ENCODE measurements around the gene ZFAND6.
"Not testable (repeated sequence)": the region's sequence is repeated elsewhere in the genome, so short reads cannot be mapped to it uniquely, and the experiment has no call there.

ZFAND6 gene

DNA sequence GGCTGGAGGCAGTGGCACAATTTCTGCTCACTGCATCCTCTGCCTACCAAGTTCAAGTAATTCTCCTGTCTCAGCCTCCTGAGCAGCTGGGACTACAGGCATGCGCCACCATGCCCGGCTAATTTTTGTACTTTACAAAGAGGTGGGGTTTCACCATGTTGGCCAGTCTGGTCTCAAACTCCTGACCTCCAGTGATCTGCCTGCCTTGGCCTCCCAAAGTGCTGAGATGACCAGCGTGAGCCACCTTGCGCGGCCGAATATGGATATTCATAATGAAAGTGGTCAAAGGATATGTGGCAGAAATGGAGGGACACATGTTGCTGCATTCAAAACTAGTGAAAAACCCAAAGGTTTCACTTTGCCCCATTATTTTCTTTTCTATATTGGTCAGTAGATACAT lies 40.2 kb downstream of the ZFAND6 start:
- not testable (repeated sequence) for DNase-seq

DNA sequence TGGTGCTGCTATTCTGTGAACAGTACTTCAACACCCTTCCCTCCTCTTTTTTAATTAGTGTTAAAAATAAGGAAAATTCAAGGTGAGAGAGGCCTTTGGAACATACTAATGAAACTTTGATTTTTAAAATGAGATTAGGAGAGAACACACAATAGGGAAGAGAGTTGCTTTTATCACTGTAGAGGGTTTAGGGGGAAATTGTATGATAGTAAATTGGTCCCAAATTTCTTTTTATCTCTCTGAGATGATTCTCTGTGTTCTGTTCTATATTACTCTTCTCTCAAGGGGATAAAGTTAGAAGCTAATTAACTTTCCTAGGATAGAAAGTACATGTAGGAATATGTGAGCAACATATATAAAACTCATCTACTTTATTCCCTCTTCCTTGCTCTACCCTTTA lies 40.8 kb downstream of the ZFAND6 start:
- DNase-seq: no peak

DNA sequence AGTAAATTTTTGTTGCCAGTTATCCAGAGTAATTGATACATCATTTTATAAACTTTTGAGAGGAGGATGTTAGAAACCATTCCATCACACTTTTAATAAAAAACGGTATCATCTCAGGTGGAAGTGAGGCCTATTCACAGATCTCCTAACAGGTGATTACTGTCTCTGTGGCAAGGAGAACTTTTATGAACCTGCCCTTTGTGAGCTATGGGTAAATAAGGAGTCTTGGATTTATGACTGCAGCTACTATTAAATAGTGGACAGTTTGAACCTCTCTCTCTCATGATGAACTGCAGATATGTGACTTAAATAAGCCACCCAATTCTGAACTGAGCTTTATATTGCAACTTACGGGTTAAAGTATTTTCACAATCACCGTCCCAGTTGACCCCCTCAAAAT lies 45.7 kb downstream of the ZFAND6 start:
- DNase-seq: no peak

GRCh38 chr15:80105595-80105994 lies 46.1 kb downstream of the ZFAND6 start:
- DNase-seq: no peak

GRCh38 chr15:80106051-80106450 lies 46.6 kb downstream of the ZFAND6 start:
- no peak for DNase-seq

GRCh38 chr15:80107204-80107603 lies 47.7 kb downstream of the ZFAND6 start:
- no peak for DNase-seq

GRCh38 chr15:80107774-80108173 lies 48.3 kb downstream of the ZFAND6 start:
- no peak for DNase-seq

GRCh38 chr15:80109388-80109787 lies 49.9 kb downstream of the ZFAND6 start:
- DNase-seq: no peak

DNA sequence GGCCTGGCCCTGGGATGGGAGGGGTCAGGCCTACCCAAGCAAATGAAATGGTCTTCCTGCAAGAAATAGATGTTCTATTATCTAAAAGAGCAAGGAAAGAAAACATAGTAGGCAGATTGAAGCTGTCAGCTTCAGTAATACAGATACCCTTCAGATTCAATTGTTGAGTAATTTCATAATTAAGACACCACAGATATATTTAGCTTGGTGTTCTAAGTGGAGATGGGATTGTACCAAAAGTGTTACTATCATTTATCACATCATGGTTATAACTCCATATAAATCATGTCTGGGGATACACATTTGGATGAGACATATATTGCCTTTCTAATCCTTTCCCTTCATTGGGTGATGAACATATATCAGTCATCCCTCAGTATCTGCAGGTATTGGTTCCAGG lies 51.4 kb downstream of the ZFAND6 start:
- no peak for DNase-seq

DNA sequence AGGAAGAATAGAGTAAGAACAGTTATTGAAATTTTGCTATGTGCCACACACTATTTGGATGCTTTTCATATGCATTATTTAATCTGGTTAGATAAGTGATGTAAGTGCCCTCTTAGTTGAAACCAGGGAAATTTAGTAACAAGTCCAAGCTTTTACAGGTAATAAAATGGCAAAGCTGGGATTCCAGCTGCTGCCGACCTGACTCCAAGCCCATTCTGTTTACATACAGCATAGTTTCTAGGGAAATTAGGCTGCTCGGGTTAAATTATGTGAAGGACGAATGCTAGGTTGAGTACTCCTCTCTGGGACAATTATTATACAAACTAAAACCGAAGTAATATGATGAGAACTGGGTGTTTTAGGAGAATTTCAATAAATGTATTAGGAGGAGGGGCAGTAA lies 54.6 kb downstream of the ZFAND6 start:
- DNase-seq: no peak

GRCh38 chr15:80115021-80115420 lies 55.5 kb downstream of the ZFAND6 start:
- no peak for DNase-seq

DNA sequence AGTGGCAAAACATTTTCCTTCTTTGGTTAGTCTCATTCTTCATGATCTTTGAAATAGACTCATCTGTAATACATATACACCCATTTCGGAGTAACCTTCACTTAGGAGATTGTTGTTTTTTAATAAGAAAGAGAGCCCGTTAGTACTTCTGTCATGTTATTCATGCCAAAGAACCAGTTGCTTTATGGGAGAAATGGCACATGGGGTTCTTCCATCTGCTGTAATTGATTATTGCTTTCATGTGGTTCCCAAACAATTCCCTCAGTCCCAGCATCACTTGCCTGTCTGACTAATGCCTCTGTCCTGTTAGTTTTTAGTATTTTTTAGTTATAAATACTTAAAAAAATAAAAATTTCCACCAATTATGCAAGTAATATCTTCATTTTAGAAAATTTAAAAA lies 59.5 kb downstream of the ZFAND6 start:
- DNase-seq: no peak

DNA sequence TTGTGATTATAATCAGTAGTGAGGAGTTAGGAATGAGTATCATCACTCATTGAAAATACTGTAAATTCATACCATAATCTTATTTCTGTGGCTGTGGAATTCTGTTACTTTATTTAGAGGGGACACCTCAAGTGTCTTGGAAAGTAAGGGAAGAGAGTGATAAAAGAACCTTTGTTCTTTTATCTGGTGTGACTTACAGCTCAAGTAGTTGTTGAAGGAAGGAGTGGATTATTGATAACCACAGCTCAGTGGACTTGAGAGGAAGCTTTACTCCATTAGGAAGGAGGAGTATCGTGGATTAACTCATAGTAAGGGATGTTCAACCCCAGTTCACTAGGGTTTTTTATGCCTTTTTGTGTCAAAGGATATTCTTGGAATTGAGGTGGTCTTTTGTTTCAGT lies 61.2 kb downstream of the ZFAND6 start:
- DNase-seq: no peak

DNA sequence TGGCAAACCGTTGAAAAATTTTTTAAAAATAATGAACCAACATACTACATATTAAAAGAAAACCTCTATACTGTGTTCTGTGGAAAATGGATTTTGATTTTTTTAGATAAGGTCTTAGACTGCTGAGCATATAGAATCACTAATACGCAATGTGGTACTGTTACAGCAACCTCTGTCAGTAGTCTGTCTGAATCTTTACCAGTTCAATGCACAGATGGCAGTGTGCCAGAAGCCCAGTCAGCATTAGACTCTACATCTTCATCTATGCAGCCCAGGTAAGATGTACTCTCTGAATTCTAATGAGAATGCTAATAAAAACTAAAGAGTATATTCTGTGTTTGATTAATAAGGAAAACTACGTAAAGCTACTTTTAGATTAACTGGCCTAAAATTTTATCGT lies 62.1 kb downstream of the ZFAND6 start:
- DNase-seq: no peak

GRCh38 chr15:80123034-80123433 lies 63.6 kb downstream of the ZFAND6 start:
- no peak for DNase-seq

DNA sequence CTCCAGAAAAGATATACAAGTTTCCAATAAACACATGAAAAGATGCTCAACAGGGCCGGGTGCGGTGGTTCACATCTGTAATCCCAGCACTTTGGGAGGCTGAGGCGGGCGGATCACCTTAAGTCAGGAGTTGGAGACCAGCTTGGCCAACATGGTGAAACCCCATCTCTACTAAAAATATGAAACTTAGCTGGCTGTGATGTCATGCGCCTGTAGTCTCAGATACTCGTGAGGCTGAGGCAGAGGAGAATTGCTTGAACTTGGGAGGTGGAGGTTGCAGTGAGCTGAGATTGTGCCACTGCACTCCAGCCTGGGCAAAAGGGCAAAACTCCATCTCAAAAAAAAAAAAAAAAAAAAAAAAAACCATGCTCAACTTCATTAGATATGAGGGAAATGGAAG lies 67.8 kb downstream of the ZFAND6 start:
- DNase-seq: not testable (repeated sequence)

DNA sequence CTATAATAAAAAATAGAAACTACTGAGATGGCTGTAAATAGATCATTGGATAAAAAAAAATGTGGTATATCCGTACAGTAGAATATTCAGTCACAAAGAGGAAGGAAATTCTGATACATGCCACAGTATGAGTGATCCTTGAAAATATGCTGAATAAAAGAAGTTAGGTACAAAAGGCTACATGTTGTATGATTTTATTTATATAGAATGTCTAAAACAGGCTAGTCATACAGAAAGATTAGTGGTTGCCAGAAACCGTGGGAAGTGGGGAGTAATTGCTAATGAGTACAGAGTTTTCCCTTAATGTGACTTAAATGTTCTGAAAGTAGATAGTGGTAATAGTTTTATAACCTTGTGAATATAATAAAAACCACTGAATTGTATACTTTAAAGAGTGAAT lies 68.4 kb downstream of the ZFAND6 start:
- no peak for DNase-seq

DNA sequence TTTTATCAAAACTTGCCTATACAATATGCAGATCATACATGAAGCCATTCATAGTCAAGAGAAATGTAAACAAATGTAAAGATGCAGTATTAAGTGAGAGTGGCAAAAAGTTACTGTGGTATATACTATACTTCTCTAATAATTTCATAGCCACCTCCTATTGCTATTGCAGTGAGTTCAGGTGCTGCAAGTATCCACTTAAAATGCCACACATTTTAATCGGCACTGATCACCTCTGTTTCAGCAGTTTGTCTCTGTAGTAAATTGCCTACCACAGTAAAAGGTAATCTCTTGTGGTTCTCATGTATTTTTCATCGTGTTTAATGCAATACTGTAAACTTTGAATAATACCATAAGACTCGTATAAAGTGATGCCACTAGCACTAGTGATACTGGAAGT lies 72.9 kb downstream of the ZFAND6 start:
- DNase-seq: no peak

DNA sequence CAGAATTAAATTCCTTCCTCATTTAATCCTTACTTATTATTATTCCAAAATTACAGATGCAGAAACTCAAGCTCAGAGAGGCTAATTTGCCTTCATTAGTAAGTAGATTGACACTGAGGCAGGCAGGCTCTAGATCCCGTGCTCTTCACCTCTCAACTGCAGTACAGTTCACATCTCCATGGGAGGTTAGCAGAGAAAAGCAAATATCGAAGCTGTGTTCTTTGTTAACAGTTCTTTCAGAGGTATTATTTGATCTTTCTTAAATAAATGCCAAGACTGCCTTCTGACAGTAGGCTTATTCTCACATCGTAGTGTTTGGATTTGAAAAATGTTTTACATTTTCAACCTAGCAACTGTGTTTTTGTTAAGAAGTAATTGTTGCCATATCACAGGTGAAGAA lies 77.4 kb downstream of the ZFAND6 start:
- DNase-seq: no peak

- DNase-seq: no peak
Observed at GRCh38 chr15:80138961-80139360, 79.5 kb downstream of the ZFAND6 start.

DNA sequence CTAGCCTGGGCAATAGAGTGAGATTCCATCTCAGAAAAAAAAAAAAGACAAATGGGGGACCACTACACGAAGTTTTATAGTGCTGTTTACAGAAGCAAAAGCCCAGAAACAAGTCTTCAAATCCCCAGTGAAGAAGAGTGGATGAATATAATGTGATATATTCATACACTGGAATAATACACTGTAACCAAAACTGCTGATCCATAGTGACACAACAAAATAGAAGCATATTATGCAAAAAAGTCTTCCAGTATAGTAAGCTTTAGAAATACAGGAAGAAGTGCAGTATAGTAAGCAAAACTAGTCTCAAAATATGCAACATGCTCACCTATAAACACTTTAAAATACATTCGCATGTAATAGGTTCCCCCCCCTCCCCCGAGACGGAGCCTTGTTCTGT lies 81.4 kb downstream of the ZFAND6 start:
- DNase-seq: no peak

DNA sequence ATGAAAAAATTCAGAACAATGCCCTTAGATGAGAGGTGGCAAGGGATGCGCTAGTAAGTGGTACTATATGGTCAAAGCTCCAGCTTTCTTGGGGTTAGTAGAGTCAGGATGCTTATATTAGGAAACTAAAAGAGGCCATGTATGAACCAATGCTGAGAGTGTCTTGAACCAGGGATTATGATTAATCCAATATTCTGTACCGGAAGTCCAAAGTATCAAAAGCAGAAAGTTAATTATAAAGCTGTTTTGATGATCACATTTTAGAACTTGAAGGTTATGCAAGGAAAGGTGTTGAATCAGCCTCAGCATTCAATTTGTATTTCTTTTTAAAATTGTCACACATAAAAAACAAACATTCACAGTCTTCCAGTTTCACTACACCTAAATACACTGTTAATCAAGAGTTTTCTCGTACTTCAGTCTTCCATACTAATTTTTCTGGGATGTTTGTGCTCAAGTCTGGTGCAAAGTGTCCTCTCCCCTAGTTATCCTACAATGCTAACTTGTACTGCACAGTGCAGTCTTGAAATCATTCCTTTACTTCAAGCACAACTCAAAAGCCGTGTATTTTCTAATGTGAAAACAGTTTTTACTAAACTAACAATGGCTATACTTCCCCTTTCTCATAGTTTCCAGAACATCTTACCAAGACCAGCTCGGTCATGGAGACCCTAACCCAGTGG lies 82.6 kb downstream of the ZFAND6 start:
- no peak for DNase-seq

DNA sequence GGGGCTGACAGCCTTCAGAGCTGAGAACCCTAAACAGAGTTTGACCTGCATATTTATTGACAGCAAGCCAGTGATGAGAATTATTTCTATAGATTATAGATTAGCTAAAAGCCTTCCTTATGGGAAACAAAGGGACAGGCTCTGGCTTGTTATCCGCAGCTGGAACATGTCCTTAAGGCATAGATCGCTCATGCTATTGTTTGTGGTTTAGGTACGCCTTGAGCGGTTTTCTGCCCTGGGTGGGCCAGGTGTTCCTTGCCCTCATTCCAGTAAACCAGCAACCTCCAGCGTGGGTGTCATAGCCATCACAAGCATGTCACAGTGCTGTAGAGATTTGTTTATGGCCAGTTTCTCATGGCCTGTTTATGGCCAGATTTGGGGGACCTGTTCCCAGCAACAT lies 83.2 kb downstream of the ZFAND6 start:
- DNase-seq: no peak

- no peak for DNase-seq
Observed at GRCh38 chr15:80151148-80151547, 91.7 kb downstream of the ZFAND6 start.

- no peak for DNase-seq
Observed at GRCh38 chr15:80151576-80151975, 92.1 kb downstream of the ZFAND6 start.

All from NCI-H2107 (cell line).